Neural progenitor cell (in vitro differentiated cells): Measurements from ENCODE around the gene CHD1.

Experiments used
- EZH2 ChIP-seq: fragments of 200-600 bp; sonication (generic); IDR thresholded peaks from 2 replicates; pipeline ENCODE4 v1.6.1; 2017; ENCODE audit warnings: antibody characterized with exemption, mild to moderate bottlenecking, moderate library complexity
- EZH2phosphoT487 ChIP-seq: fragments of 200-600 bp; sonication (generic); IDR thresholded peaks from 2 replicates; pipeline ENCODE4 v1.6.1; 2017; ENCODE audit warnings: antibody characterized with exemption
- TF ChIP-seq, protein P1 (sequence below): fragments of 200-600 bp; sonication (generic); IDR thresholded peaks from 2 replicates; pipeline ENCODE4 v1.5.1; 2017; ENCODE audit warnings: antibody characterized with exemption, mild to moderate bottlenecking

DNA sequence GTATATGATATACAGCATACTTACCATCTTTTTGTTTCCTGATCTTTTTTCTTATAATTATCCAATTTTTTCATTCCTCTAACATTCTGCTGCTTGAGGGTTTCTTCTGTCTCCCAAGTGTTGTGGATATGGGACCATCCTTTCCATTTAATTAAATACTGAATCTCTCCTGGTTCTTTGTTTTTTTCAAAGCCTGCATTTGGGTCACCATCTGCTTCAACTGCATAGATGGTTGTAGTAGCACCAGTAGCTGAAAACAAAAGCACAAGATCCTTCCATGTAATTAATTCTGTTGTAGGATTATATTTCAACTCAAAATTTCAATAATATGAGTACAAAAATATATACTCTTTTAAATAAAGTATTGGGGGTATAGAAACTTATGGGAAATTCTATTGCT, 29.4 kb downstream of the CHD1 start:
- TF ChIP-seq, protein P1, sequence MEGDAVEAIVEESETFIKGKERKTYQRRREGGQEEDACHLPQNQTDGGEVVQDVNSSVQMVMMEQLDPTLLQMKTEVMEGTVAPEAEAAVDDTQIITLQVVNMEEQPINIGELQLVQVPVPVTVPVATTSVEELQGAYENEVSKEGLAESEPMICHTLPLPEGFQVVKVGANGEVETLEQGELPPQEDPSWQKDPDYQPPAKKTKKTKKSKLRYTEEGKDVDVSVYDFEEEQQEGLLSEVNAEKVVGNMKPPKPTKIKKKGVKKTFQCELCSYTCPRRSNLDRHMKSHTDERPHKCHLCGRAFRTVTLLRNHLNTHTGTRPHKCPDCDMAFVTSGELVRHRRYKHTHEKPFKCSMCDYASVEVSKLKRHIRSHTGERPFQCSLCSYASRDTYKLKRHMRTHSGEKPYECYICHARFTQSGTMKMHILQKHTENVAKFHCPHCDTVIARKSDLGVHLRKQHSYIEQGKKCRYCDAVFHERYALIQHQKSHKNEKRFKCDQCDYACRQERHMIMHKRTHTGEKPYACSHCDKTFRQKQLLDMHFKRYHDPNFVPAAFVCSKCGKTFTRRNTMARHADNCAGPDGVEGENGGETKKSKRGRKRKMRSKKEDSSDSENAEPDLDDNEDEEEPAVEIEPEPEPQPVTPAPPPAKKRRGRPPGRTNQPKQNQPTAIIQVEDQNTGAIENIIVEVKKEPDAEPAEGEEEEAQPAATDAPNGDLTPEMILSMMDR, result no peak
- TF ChIP-seq EZH2phosphoT487, result no peak
- no peak for TF ChIP-seq EZH2
